ENCODE data around the gene IP6K1. TPM values are rescaled to one million over a fixed set of nuclear protein-coding genes. Genes with fewer than 3 reads are reported as not detected.

Gene IP6K1
- total and polyA plus RNA-seq, 2 experiments from 2014 or later: 10.7 to 35.5 TPM

GRCh38 chr3:49712166-49712565 lies 74.2 kb downstream of the IP6K1 start:
- Histone ChIP-seq H3K27me3 (ENCODE audit: insufficient read depth) (no peaks in the 10 kb centered on the region), H3K4me1 (ENCODE audit: insufficient read depth) (no peaks in the 10 kb centered on the region), H3F3A (replicated peaks; ENCODE audit: low read depth) (no peaks in the 10 kb centered on the region), H3K4me3 (no peak overlapping the region), H3K79me2 (replicated peaks; ENCODE audit: insufficient read depth) (no peaks in the 10 kb centered on the region), H3K4me2 (no peak overlapping the region), H4K20me1 (replicated peaks; ENCODE audit: insufficient read depth) (peaks cover 6% of the 10 kb centered on the region; the same call in 1 of the 2 replicates), H3K27ac (ENCODE audit: low read depth) (no peak overlapping the region), H2AFZ (no peak overlapping the region), H3K36me3 (ENCODE audit: insufficient read depth) (no peaks in the 10 kb centered on the region), H3K9me2 (ENCODE audit: insufficient read depth) (no peaks in the 10 kb centered on the region)
- H3K27ac Mint-ChIP-seq: no peak overlapping the region
- no peaks in the 10 kb centered on the region; the same call in 2 of the 3 replicates for H3K4me1 Mint-ChIP-seq
- H3K4me3 Mint-ChIP-seq: no peak overlapping the region
- H3K9me3 Mint-ChIP-seq: no peaks in the 10 kb centered on the region
- no peak for DNase-seq (ENCODE audit: low spot score)
- H3K27me3 Mint-ChIP-seq (ENCODE audit: insufficient read depth, low read depth, poor library complexity): peaks cover 15% of the 10 kb centered on the region
- no peak for TF ChIP-seq ZNF114 (CRISPR knock-in tag; IDR thresholded peaks at IDR 0.05)
- no peak for TF ChIP-seq POLR2AphosphoS5 (IDR thresholded peaks at IDR 0.05; ENCODE audit: low read depth)
- TF ChIP-seq EZH2 (IDR thresholded peaks at IDR 0.05; ENCODE audit: low read depth, unreplicated experiment): no peak
- TF ChIP-seq EZH2phosphoT487 (IDR thresholded peaks at IDR 0.05; ENCODE audit: unreplicated experiment): no peak
- peaks cover 6% of the 10 kb centered on the region; the same call in 1 of the 3 replicates for H3K36me3 Mint-ChIP-seq (ENCODE audit: low read depth)
- no peak for ATAC-seq

DNA sequence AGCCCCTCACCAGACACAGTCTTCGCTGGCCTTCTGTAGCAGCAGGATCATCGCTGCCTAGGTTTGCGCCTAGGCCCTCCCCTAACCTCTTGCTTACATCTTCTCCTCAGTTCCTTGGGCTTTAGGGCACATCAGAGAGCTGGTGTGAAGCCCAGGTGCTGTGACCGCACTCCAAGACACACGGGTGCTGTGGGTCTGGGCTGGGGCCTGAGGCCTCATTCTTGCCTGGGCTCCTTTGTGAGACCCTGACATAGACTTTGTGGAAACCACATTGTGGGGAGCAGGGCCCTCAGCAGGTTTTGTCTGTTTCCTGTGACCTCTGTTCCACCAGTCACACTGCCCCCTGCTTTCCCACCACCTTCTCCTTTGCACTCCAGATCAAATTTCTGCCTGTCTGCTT lies 74.9 kb downstream of the IP6K1 start:
- Mint-ChIP-seq H3K27ac (no peak overlapping the region), H3K36me3 (ENCODE audit: low read depth) (peaks cover 10% of the 10 kb centered on the region; the same call in 2 of the 3 replicates), H3K4me1 (no peaks in the 10 kb centered on the region; the same call in 2 of the 3 replicates), H3K4me3 (no peak overlapping the region; the same call in 2 of the 3 replicates), H3K9me3 (no peaks in the 10 kb centered on the region), H3K27me3 (ENCODE audit: insufficient read depth, low read depth, poor library complexity) (peaks cover 15% of the 10 kb centered on the region)
- Histone ChIP-seq H3K27ac (ENCODE audit: low read depth) (no peak overlapping the region), H3K27me3 (ENCODE audit: insufficient read depth) (no peaks in the 10 kb centered on the region), H3K36me3 (ENCODE audit: insufficient read depth) (no peaks in the 10 kb centered on the region), H4K20me1 (replicated peaks; ENCODE audit: insufficient read depth) (peaks cover 6% of the 10 kb centered on the region; the same call in 1 of the 2 replicates), H3K79me2 (replicated peaks; ENCODE audit: insufficient read depth) (no peaks in the 10 kb centered on the region), H3K4me2 (no peak overlapping the region), H3K4me3 (no peak overlapping the region), H3K9me2 (ENCODE audit: insufficient read depth) (no peaks in the 10 kb centered on the region), H3K4me1 (ENCODE audit: insufficient read depth) (no peaks in the 10 kb centered on the region), H2AFZ (no peak overlapping the region), H3F3A (replicated peaks; ENCODE audit: low read depth) (no peaks in the 10 kb centered on the region)
- DNase-seq (ENCODE audit: low spot score): no peak
- no peak for TF ChIP-seq JUNB (IDR thresholded peaks at IDR 0.05; ENCODE audit: unreplicated experiment)
- TF ChIP-seq EZH2phosphoT487 (IDR thresholded peaks at IDR 0.05; ENCODE audit: unreplicated experiment): no peak
- TF ChIP-seq ETS1 (IDR thresholded peaks at IDR 0.05): no peak
- no peak for TF ChIP-seq NANOG (IDR thresholded peaks at IDR 0.05; ENCODE audit: borderline replicate concordance)
- no peak for TF ChIP-seq ZNF114 (CRISPR knock-in tag; IDR thresholded peaks at IDR 0.05)
- TF ChIP-seq STAT1 (IDR thresholded peaks at IDR 0.05; ENCODE audit: unreplicated experiment): no peak
- TF ChIP-seq ZNF331 (CRISPR knock-in tag; IDR thresholded peaks at IDR 0.05; ENCODE audit: low read depth): no peak
- no peak for TF ChIP-seq CTCF (conservative IDR thresholded peaks at IDR 0.05; ENCODE audit: low read depth in 2 of 2)
- no peak for ATAC-seq

Measured in GM23338 (cell line).